DOHH2 (cell line): Measurements from ENCODE around the gene LRP2.

Experiments
- EZH2phosphoT487 ChIP-seq: fragments of 200-600 bp; sonication (generic); IDR thresholded peaks from 2 replicates; pipeline ENCODE4 v1.6.1; 2017; ENCODE audit warnings: borderline replicate concordance, mild to moderate bottlenecking, antibody characterized with exemption, low read length, moderate library complexity, mixed read lengths
- TF ChIP-seq, protein P1 (sequence below): fragments of 200-600 bp; sonication (generic); IDR thresholded peaks from one replicate; pipeline ENCODE4 v1.5.1; 2014; ENCODE audit warnings: antibody characterized with exemption, mild to moderate bottlenecking, low read depth, low read length; ENCODE audit not compliant: poor library complexity, severe bottlenecking

DNA sequence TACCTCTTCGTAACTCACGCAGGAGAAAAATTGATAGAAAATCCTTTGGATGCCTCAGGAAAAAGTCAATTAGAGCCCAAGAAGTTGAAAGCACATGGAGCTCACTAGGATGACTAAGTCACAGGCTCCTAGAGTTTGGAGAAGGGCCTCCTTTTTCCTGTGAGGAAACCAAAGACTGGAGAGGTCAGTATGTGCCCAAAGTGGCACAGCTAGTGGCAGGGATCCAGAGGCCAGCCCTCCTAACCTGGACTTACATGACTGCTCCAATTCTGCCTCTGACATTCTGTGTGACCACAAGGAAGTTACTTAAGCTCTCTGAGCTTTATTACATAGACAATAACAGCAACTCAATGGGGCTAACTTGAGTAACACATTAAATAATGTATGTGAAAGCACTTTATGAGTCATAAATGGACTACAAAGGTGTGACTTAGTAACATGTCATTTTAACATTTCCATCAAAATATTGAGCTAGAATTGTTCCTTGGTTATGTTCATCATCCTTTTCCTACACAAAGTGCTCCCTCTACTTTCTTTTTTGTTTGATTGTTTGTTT, 201.3 kb downstream of the LRP2 start:
- TF ChIP-seq, protein P1, sequence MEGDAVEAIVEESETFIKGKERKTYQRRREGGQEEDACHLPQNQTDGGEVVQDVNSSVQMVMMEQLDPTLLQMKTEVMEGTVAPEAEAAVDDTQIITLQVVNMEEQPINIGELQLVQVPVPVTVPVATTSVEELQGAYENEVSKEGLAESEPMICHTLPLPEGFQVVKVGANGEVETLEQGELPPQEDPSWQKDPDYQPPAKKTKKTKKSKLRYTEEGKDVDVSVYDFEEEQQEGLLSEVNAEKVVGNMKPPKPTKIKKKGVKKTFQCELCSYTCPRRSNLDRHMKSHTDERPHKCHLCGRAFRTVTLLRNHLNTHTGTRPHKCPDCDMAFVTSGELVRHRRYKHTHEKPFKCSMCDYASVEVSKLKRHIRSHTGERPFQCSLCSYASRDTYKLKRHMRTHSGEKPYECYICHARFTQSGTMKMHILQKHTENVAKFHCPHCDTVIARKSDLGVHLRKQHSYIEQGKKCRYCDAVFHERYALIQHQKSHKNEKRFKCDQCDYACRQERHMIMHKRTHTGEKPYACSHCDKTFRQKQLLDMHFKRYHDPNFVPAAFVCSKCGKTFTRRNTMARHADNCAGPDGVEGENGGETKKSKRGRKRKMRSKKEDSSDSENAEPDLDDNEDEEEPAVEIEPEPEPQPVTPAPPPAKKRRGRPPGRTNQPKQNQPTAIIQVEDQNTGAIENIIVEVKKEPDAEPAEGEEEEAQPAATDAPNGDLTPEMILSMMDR = no peak
- no peak for TF ChIP-seq EZH2phosphoT487
